Measurements from ENCODE around the gene SWAP70. TPM values are rescaled to one million over a fixed set of nuclear protein-coding genes. Genes with fewer than 3 reads are reported as not detected.

Gene SWAP70
- total and polyA plus RNA-seq, 2 of the 8 experiments (the other 6 are each of a cell fraction or from before 2014, with no cell fraction given), result 14.8 to 37.5 TPM

- H2BK20ac ChIP-seq (ENCODE audit: low read length), result no peak overlapping the region
- H3K23me2 ChIP-seq (ENCODE audit: low read depth, low read length), result no peaks in the 10 kb centered on the region
- no peaks in the 10 kb centered on the region for H4K20me1 ChIP-seq (replicated peaks in 1 of 2; ENCODE audit: control insufficient read depth in 1 of 2, insufficient read depth in 2 of 2, low read length in 2 of 2)
- no peak overlapping the region for H3K4me3 ChIP-seq (ENCODE audit: extremely low read depth in 1 of 4, insufficient read depth in 2 of 4, low read depth in 3 of 4, low read length in 4 of 4)
- no peak overlapping the region for H3K4me2 ChIP-seq (ENCODE audit: insufficient read depth in 1 of 2, low read depth in 2 of 2, low read length in 2 of 2)
- no peaks in the 10 kb centered on the region for H3K79me1 ChIP-seq (ENCODE audit: low read depth, low read length)
- H2BK120ac ChIP-seq (replicated peaks; ENCODE audit: low read depth, low read length), result no peak overlapping the region
- H3K27me3 ChIP-seq (replicated peaks in 1 of 4; ENCODE audit: control insufficient read depth in 3 of 4, extremely low read depth in 1 of 4, insufficient read depth in 3 of 4, low read length in 3 of 4), result no peaks in the 10 kb centered on the region
- H2BK5ac ChIP-seq (ENCODE audit: low read depth, low read length), result no peak overlapping the region
- H3K18ac ChIP-seq (ENCODE audit: extremely low read depth, low read length), result no peak overlapping the region
- no peak overlapping the region for H2BK12ac ChIP-seq (ENCODE audit: low read depth, low read length)
- no peak for TF ChIP-seq HDAC6 (IDR thresholded peaks at IDR 0.05; ENCODE audit: low read depth, low read length)
- no peak for TF ChIP-seq PHF8 (conservative IDR thresholded peaks at IDR 0.05; ENCODE audit: low read depth, low read length)
- TF ChIP-seq MAFK (IDR thresholded peaks at IDR 0.05; ENCODE audit: low read depth, low read length), result no peak
- no peak for TF ChIP-seq EZH2 (IDR thresholded peaks at IDR 0.05; ENCODE audit: low read depth, low read length, severe bottlenecking)
- no peak for TF ChIP-seq RBBP5 (IDR thresholded peaks at IDR 0.05; ENCODE audit: borderline replicate concordance, low read depth, low read length)
- no peak for TF ChIP-seq RNF2 (IDR thresholded peaks at IDR 0.05; ENCODE audit: borderline replicate concordance, low read depth, low read length, missing control alignments, poor library complexity, severe bottlenecking)
- no peak overlapping the region for H2AFZ ChIP-seq (ENCODE audit: low read length)
- H2BK15ac ChIP-seq (ENCODE audit: low read length), result no peak overlapping the region
- H3K9ac ChIP-seq (replicated peaks in 1 of 4; ENCODE audit: extremely low read depth in 1 of 4, low read depth in 3 of 4, low read length in 3 of 4), result no peak overlapping the region
- no peak overlapping the region for H3K4ac ChIP-seq (replicated peaks; ENCODE audit: insufficient read length, low read depth, low read length)
- no peak overlapping the region for H4K91ac ChIP-seq (replicated peaks; ENCODE audit: insufficient read length, low read length)
- H3K9me3 ChIP-seq (ENCODE audit: insufficient read depth in 2 of 2, low read depth in 1 of 2, low read length in 1 of 2), result no peaks in the 10 kb centered on the region
- H3K79me2 ChIP-seq (ENCODE audit: control insufficient read depth in 1 of 2, insufficient read depth in 2 of 2, low read length in 2 of 2), result no peaks in the 10 kb centered on the region
- H3K36me3 ChIP-seq (ENCODE audit: control insufficient read depth in 2 of 4, insufficient read depth in 4 of 4, low read length in 3 of 4), result peaks cover 5 to 44% (median 13%) of the 10 kb centered on the region in 4 experiments; a peak in 7 of 8 replicates
- H3K4me1 ChIP-seq (replicated peaks in 1 of 4; ENCODE audit: control insufficient read depth in 3 of 4, insufficient read depth in 4 of 4, low read length in 3 of 4), result no peaks in the 10 kb centered on the region
- CTCF ChIA-PET (ENCODE audit: partially characterized antibody), result interaction anchor here (1.1 to 2.4 kb wide), 2 partner anchors 27 to 125 kb away, joined by 3 to 8 read pairs; no protein-coding TSS in a partner anchor
- H4K8ac ChIP-seq (ENCODE audit: extremely low read depth, insufficient read depth, low read length), result no peak overlapping the region
- H3K56ac ChIP-seq (replicated peaks; ENCODE audit: insufficient read length, low read depth, low read length), result no peak overlapping the region
- no peak overlapping the region for H3K27ac ChIP-seq (ENCODE audit: low read depth, low read length)
- no peak overlapping the region for H3K14ac ChIP-seq (ENCODE audit: insufficient read length)
- H2AK5ac ChIP-seq (ENCODE audit: low read depth, low read length), result no peak overlapping the region
- POLR2A ChIA-PET (ENCODE audit: partially characterized antibody), result no interaction called here
- H3K23ac ChIP-seq (ENCODE audit: insufficient read length), result no peak overlapping the region
- DNase-seq (ENCODE audit: low read depth in 1 of 2, low spot score in 2 of 2), result no peak
- WGBS, 2 experiments (ENCODE audit: extremely low coverage in 1 of 2, insufficient coverage in 1 of 2, insufficient read length in 1 of 2, insufficient replicate concordance in 2 of 2, low coverage in 1 of 2, low lambda C conversion rate in 2 of 2, missing lambda C conversion rate in 1 of 2), result 81 to 100% methylated on average over 1 of the region's 1 CpG
- H4K5ac ChIP-seq (ENCODE audit: insufficient read length, low read depth, low read length), result no peak overlapping the region
- no peak for FAIRE-seq
Measured at GRCh38 chr11:9731256-9731655, 67.4 kb downstream of the SWAP70 start.
